ENCODE measurements around the gene TRIM34.
"Not testable (repeated sequence)": the region's sequence is repeated elsewhere in the genome, so short reads cannot be mapped to it uniquely, and the experiment has no call there.

GRCh38 chr11:5683620-5684019 lies 58.8 kb downstream of the TRIM34 start:
- TF ChIP-seq EZH2 (IDR thresholded peaks at IDR 0.05; ENCODE audit: insufficient read depth, poor library complexity, severe bottlenecking); EZH2phosphoT487 (IDR thresholded peaks at IDR 0.05; ENCODE audit: insufficient read depth, low read depth): not testable (repeated sequence)
